NCI-H1048 (cell line): ENCODE results near the gene ABHD17A.

Source experiments
- DNase-seq: peaks from one replicate; lab custom pipeline; 2025; lab: John Stamatoyannopoulos, UW

The ABHD17A gene

GRCh38 chr19:1853295-1854038, 31.8 kb downstream of the ABHD17A start:
- peak; percentile 79 for DNase-seq

DNA sequence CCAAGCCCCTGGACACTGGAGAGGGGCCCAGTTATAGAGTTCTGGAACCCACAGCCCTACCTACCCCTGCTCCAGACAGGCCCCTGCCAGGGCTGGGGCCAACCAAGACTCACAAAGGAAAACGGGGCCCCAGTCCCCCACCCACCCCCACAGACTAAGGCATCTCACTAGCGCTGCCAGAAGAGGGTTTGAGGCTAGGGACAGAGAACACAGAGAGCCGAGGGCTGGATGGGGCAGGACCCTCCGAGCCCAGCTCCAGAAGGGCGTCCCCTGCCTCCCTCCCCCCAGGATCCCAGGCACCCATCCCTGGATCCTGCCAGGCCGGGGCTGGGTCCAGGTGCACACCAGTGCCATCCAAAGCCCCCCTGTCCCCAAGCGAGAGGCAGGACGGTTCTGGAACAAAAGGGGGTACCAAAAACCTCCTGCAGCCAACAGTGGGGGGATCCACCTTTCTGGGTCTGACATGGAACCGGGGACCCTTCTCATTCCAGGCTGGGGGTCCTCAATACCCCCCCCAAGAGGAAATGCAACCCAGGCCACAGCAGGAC, 32.6 kb downstream of the ABHD17A start:
- no peak for DNase-seq

DNA sequence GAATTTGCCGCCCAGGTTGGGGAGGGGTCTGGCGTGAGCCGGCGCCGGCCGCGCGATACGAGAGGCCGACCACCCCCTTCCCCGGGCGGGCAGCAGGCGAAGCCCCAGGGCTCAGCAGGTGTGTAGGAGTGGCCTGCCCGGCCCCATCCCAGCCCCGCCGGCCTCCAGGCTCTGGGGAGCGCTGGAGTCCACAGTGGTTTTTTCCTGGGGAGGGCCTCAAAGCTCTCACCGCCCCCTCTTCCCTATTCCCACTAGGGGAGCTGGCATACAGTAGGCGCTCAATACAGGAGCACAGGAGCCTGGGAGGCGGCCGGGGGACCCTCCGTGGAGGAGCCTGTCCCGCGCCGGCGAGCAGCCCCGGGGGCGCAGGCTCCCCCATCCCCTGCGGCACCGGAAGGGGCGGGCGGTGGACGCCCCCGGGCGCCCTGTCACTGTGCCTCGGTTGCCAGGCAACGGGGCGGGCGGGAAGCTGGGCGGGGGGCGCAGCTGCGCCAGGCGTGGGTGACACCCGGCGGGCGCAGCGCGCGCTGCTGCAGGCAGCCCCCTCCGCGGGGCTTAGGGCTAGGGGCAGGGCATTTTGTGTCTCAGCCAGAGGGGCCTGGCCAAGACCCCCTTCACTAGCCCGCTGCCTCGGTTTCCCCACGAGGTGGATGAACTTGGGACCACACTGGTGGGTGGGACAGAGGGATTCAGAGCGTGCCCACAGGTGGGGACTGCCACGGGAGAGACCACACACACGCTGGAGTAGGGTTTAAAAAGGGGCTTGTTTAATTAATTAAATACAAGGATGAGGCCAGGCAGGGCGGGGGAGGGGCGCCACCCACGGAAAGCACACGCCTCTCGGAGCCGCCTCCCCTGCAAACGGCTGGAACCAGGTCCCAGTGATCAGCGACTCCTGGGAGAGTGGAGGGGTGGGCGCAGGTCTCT, 33.4 kb downstream of the ABHD17A start:
- no peak for DNase-seq

- no peak for DNase-seq
These were observed 34.3 kb downstream of the ABHD17A start for GRCh38 chr19:1850809-1851653.

- DNase-seq: no peak
These were observed 35.4 kb downstream of the ABHD17A start for GRCh38 chr19:1849886-1850398.

GRCh38 chr19:1849132-1849474, 36.2 kb downstream of the ABHD17A start:
- DNase-seq: no peak

DNA sequence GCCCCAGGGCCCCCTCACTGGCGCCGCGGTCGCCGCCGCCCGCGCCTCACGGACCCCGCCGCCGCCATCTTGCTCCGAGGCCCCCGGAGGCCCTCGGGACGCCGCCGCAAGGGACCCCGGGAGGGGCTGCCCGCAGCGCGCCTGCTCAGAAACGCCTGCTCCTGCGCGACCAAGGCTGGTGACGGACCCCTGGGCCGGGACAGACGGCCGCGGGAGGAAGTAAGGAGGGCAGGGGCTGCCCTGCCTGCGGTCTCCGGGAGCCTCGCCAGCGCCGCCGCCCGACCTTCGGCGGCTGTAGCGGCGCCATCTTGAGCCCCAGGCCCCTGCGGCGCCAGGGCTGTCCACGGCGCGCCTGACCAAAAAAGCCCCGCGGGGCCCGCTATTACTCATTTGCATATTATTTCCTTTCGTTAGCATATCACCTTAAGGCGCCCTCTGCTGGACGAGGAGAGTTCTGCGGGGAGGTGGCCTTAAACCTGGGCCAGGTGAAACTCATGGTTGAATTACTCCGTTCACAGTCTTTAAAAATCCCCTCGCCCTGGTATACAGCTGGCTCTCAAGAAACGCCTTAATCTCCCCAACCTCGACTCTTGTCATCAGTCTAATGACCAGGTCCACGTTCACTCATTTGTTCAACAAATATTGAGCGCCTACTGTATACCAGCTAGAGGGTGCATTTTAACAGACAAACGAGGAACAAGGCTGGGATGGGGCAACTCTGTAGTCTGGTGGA, 36.7 kb downstream of the ABHD17A start, which contains the start of gene REXO1:
Gene REXO1, minus strand, starts transcription at position 85 of the 733 bp plus-strand sequence. CDS start 125 bp downstream, outside the sequence.
- peak; percentile 89 for DNase-seq

DNA sequence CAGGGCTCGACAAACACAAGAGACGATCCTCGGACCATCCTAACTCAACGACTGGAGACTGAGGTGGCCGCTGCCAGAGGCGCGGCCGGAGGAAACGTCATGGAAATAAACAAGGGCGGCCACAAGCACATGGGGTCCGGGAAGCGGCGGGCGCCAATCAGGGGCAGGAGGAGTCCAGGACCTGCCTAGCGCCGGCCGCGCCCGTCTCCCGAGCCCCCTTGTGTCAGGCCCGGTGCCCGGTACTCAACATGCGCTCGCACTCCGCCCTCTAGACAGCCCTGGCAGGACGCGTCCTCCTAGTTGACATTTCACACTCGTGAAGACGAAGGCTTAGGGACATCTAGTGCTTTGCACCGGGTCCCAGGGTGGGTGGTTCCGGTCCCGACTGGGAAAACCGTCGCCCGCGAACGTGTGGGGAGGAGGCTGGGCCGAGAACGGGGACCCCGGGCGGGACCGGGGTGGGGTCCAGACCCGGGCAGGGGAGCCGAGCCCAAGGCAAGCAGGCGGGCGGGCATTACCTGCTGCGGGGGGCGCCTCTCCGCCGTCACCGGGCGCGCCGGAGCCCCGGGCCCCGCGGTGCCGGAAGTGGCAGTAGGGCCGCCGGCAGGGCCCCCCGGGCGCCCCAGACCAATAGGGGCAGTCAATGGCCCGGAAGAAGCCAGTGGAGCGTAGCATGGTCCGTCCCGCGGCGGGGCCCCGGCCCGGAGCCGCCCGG, 37.5 kb downstream of the ABHD17A start:
- DNase-seq: no peak

DNA sequence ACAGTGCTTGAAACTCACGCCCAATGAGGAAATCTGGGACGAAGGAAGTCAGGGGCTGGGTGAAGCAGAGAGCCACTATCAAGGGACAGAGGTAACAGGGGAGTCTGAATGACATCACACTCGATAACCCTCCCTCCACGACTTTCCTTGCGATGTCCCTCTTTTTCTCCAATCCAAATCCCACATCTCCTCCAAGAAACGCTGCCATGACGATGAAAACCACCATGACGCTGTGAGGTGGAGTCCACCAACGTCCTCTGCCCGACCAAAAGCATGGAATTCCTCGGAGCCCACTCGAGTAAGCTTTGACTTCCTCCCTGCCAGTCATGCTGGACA, 38.0 kb downstream of the ABHD17A start:
- no peak for DNase-seq

- DNase-seq: no peak
These were observed 38.6 kb downstream of the ABHD17A start for GRCh38 chr19:1846517-1847204.

- no peak for DNase-seq
These were observed 39.7 kb downstream of the ABHD17A start for GRCh38 chr19:1845642-1846041.

- DNase-seq: no peak
These were observed 40.2 kb downstream of the ABHD17A start for GRCh38 chr19:1845125-1845515.

- DNase-seq: no peak
These were observed 40.7 kb downstream of the ABHD17A start for GRCh38 chr19:1844513-1845124.

- no peak for DNase-seq
These were observed 41.5 kb downstream of the ABHD17A start for GRCh38 chr19:1843646-1844394.

- DNase-seq: no peak
These were observed 42.2 kb downstream of the ABHD17A start for GRCh38 chr19:1843116-1843515.

GRCh38 chr19:1841209-1841924, 43.9 kb downstream of the ABHD17A start:
- DNase-seq: no peak

DNA sequence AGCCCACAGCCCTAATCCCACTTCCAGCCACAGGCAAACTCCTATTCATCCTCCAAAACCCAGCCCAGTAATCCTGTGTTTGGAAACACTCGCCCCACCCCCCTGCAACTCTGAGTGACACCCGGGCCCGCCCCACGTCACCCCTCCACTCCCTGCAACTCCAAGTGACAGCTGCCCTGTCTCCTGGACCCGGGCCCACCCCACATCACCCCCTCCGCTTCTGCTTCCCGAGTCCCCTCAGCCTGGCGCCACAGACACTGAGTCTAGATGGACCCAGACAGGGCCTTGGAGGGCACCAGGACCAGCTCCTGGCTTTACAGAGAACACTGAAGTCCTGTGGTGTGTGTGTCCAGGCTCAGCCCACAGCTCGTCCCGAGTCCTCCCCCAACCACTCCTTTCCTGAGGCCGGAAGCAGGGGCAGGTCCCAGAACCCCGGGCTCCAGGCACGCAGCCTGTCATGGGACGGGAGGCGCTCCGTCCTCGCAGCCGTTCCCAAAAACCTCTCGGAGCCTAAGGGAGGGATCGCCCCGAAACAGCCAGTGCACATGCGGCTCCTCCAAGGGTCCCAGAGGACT, 44.7 kb downstream of the ABHD17A start:
- no peak for DNase-seq
